ENCODE data around the gene SAMSN1. TPM values are rescaled to one million over a fixed set of nuclear protein-coding genes. Genes with fewer than 3 reads are reported as not detected.

Gene SAMSN1
- polyA plus RNA-seq, 1 of the 3 experiments (the other 2 are of a cell fraction), result not detected

DNA sequence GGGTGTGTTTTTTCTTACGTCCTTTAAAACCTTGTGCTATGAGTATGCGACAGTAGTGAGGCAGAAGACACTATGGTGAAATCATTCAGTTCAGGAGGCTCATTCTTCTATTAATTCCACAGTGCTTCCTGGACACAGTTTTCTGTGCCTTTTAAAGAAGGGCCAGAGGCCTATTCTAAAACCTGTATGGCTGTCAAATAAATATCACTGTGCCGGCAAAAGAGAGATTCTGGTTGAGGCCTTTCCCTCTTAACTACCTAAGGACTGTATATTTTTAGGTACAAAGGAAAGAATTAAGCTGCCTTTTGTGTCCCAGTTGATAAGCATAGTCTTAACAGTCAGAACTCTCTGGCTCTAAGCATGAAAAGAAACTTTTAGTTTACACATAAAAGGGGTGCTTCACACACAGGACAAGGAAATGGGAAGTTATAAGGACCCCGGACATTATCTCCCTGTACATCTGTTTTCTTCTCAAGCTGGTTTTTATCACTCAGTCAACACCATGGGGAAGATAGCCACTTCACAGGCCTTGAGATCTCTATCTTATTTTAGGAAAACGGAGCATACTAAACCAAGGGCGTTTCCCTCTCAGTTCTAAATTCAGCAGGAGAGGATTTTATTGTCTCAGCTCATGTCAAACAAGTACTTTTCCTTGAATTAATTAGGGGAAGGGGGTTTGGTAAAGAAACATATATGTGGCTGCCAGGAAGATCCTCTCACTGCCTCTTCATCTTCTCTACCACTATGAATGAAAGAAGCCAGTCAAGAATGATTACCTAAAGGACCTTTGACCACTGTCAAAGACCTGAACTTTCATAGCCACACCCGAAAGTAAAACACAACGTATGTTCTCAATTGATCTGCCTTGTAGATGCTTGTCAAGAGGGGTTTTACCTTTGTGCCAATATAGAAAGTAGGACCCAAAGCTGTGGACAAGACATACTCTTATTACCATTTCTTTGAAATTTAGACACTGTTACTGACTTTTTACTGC lies 91.8 kb downstream of the SAMSN1 start:
- Histone ChIP-seq H3K27ac (ENCODE audit: low read depth in 2 of 2, low read length in 1 of 2) (no peak overlapping the region), H3K9me3 (no peaks in the 10 kb centered on the region), H3K27me3 (ENCODE audit: insufficient read depth) (no peaks in the 10 kb centered on the region), H3K4me3 (ENCODE audit: low read depth in 2 of 2, low read length in 1 of 2) (no peak overlapping the region), H3K9ac (no peak overlapping the region), H3K9me2 (no peaks in the 10 kb centered on the region), H3K79me2 (ENCODE audit: insufficient read depth) (no peaks in the 10 kb centered on the region), H3F3A (replicated peaks; ENCODE audit: insufficient read depth) (no peaks in the 10 kb centered on the region), H3K4me1 (ENCODE audit: control insufficient read depth in 1 of 2, insufficient read depth in 2 of 2, low read depth in 1 of 2, low read length in 1 of 2) (no peaks in the 10 kb centered on the region), H3K4me2 (no peak overlapping the region), H4K20me1 (ENCODE audit: insufficient read depth) (no peaks in the 10 kb centered on the region), H3K36me3 (replicated peaks in 1 of 2; ENCODE audit: control insufficient read depth in 1 of 2, insufficient read depth in 2 of 2, low read length in 1 of 2) (no peaks in the 10 kb centered on the region), H2AFZ (ENCODE audit: low read depth) (no peak overlapping the region)
- DNase-seq, result no peak
- WGBS (ENCODE audit: low lambda C conversion rate), result 4% methylated on average over 8 of the region's 8 CpGs
- POLR2A ChIA-PET, result no interaction called here
- CTCF ChIA-PET, result no interaction called here
- TF ChIP-seq CHD2 (IDR thresholded peaks at IDR 0.05; ENCODE audit: low read length, partially characterized antibody) (no peak), YY1 (IDR thresholded peaks at IDR 0.05; ENCODE audit: low read depth) (no peak), EZH2phosphoT487 (IDR thresholded peaks at IDR 0.05; ENCODE audit: borderline replicate concordance, low read depth) (no peak), MXI1 (IDR thresholded peaks at IDR 0.05; ENCODE audit: low read depth, low read length) (no peak)
- TF ChIP-seq, protein P1, sequence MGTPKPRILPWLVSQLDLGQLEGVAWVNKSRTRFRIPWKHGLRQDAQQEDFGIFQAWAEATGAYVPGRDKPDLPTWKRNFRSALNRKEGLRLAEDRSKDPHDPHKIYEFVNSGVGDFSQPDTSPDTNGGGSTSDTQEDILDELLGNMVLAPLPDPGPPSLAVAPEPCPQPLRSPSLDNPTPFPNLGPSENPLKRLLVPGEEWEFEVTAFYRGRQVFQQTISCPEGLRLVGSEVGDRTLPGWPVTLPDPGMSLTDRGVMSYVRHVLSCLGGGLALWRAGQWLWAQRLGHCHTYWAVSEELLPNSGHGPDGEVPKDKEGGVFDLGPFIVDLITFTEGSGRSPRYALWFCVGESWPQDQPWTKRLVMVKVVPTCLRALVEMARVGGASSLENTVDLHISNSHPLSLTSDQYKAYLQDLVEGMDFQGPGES (IDR thresholded peaks at IDR 0.05; ENCODE audit: low read depth, low read length), result no peak
- TF ChIP-seq, protein P2, sequence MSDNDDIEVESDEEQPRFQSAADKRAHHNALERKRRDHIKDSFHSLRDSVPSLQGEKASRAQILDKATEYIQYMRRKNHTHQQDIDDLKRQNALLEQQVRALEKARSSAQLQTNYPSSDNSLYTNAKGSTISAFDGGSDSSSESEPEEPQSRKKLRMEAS (IDR thresholded peaks at IDR 0.05; ENCODE audit: low read depth), result no peak

DNA sequence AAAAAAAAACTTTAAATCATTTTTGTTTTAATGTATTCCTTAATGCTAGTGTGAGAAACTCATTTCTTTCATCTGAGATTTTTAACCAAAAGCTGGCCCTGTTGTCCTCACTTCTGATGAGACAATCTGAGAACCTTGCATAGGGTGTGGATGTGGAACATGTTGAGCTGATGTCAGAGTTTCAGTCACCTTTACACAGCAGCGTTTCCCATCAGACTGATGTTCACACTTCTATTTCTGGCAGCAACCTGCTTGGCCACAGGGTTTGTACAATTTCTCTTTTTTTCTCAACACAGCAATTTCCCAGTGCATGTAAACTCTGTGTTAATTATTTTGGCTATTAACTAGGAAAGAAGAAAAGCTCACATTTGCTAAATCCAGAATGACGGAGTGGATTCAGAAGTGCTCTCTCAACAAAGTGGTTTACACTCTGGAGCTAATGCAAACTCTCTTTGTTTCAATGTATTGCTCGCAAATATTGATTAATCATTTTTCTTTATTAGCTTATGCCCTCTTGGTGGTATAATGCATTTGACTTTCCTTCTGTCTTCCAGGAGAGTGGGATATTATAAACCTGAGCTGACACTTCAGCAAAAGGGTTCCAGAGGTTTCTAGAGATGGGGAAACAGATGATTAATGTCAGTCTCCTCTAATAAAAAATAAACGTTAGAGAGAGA lies 92.6 kb downstream of the SAMSN1 start:
- Histone ChIP-seq H3K79me2 (ENCODE audit: insufficient read depth) (no peaks in the 10 kb centered on the region), H3K9me3 (no peaks in the 10 kb centered on the region), H3K9me2 (no peaks in the 10 kb centered on the region), H4K20me1 (ENCODE audit: insufficient read depth) (no peaks in the 10 kb centered on the region), H3K4me1 (ENCODE audit: control insufficient read depth in 1 of 2, insufficient read depth in 2 of 2, low read depth in 1 of 2, low read length in 1 of 2) (no peaks in the 10 kb centered on the region), H3F3A (replicated peaks; ENCODE audit: insufficient read depth) (no peaks in the 10 kb centered on the region), H2AFZ (ENCODE audit: low read depth) (no peak overlapping the region), H3K27me3 (ENCODE audit: insufficient read depth) (no peaks in the 10 kb centered on the region), H3K4me3 (ENCODE audit: low read depth in 2 of 2, low read length in 1 of 2) (no peak overlapping the region), H3K36me3 (replicated peaks in 1 of 2; ENCODE audit: control insufficient read depth in 1 of 2, insufficient read depth in 2 of 2, low read length in 1 of 2) (no peaks in the 10 kb centered on the region), H3K9ac (no peak overlapping the region), H3K4me2 (no peak overlapping the region), H3K27ac (ENCODE audit: low read depth in 2 of 2, low read length in 1 of 2) (no peak overlapping the region)
- POLR2A ChIA-PET, result no interaction called here
- CTCF ChIA-PET, result no interaction called here
- WGBS (ENCODE audit: low lambda C conversion rate), result 8% methylated on average over 4 of the region's 4 CpGs
- DNase-seq, result no peak
- TF ChIP-seq RXRA (IDR thresholded peaks at IDR 0.05; ENCODE audit: borderline replicate concordance, low read depth) (no peak), MXI1 (IDR thresholded peaks at IDR 0.05; ENCODE audit: low read depth, low read length) (no peak), EZH2phosphoT487 (IDR thresholded peaks at IDR 0.05; ENCODE audit: borderline replicate concordance, low read depth) (no peak)
- TF ChIP-seq, protein P3, sequence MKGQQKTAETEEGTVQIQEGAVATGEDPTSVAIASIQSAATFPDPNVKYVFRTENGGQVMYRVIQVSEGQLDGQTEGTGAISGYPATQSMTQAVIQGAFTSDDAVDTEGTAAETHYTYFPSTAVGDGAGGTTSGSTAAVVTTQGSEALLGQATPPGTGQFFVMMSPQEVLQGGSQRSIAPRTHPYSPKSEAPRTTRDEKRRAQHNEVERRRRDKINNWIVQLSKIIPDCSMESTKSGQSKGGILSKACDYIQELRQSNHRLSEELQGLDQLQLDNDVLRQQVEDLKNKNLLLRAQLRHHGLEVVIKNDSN (IDR thresholded peaks at IDR 0.05; ENCODE audit: borderline replicate concordance, low read depth), result no peak

Measured in SK-N-SH (cell line).